GM04503 (cell line): ENCODE results near the gene LRFN4.

Experiments
- DNase-seq: peaks from one replicate; pipeline ENCODE4 v3.0.0-alpha.2; 2012; ENCODE audit warnings: low read depth

The LRFN4 gene

GRCh38 chr11:66858186-66858938 is 1.5 kb downstream of the LRFN4 start:
- no peak for DNase-seq

GRCh38 chr11:66858939-66859685 is 2.2 kb downstream of the LRFN4 start:
- no peak for DNase-seq

- DNase-seq, result no peak
Measured at GRCh38 chr11:66859686-66860448, 3.0 kb downstream of the LRFN4 start.

GRCh38 chr11:66860449-66860831 is 3.6 kb downstream of the LRFN4 start:
- DNase-seq, result no peak

- no peak for DNase-seq
Measured at GRCh38 chr11:66861038-66861773, 4.3 kb downstream of the LRFN4 start.

GRCh38 chr11:66861774-66862558 is 5.1 kb downstream of the LRFN4 start:
- no peak for DNase-seq

GRCh38 chr11:66862559-66863037 is 5.7 kb downstream of the LRFN4 start:
- DNase-seq, result no peak

GRCh38 chr11:66863428-66864125 is 6.7 kb downstream of the LRFN4 start:
- no peak for DNase-seq

- DNase-seq, result no peak
Measured at GRCh38 chr11:66864172-66864901, 7.5 kb downstream of the LRFN4 start.

- DNase-seq, result no peak
Measured at GRCh38 chr11:66864924-66865697, 8.2 kb downstream of the LRFN4 start.

GRCh38 chr11:66866007-66866406 is 9.1 kb downstream of the LRFN4 start:
- DNase-seq, result no peak

- DNase-seq, result no peak
Measured at GRCh38 chr11:66866511-66866986, 9.7 kb downstream of the LRFN4 start.

- no peak for DNase-seq
Measured at GRCh38 chr11:66867425-66868040, 10.7 kb downstream of the LRFN4 start.

GRCh38 chr11:66868082-66868725 is 11.3 kb downstream of the LRFN4 start:
- DNase-seq, result no peak

GRCh38 chr11:66868726-66869566 is 12.1 kb downstream of the LRFN4 start:
- no peak for DNase-seq

- no peak for DNase-seq
Measured at GRCh38 chr11:66869567-66869870, 12.7 kb downstream of the LRFN4 start.

GRCh38 chr11:66870131-66870530 is 13.3 kb downstream of the LRFN4 start:
- no peak for DNase-seq
